ENCODE measurements around the gene GALNT11.

The GALNT11 gene

DNA sequence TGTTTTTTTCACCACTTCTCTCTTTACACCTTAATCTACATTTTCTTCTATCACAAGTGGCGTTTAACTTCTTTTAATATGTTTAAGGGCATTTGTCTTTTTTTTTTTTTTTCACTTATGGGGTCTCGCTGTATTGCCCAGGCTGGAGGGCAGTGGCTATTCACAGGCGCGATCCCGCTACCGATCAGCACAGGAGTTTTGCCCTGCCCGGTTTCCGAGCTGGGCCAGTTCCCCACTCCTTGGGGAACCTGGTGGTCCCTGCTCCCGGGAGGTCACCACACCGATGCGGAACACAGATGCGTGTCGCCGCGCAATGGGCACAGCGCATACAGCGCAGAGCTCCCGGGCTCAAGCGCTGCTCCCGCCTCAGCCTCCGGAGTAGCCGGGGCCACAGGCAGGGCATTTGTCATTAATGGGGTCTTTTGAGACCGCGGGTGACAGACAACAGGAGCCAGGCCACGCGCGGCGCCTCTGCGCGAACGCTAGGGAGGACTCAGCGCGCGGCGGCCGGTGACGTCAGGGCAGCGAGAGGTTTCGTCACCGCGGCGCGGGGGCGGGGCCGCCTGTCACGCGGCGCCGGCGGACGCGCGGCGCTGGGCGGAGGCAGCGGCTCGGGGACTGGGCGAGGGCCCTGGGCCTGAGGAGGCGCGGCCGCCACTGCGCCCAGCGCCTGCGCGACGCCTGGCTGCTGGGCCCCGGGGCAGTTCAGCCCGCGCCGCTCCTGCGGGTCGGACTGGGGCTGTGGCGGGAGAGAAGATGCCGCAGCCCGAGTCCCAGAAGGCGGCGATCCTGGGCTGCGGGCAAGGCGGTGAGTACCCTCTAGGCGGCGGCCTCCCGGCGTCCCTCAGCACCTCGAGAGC, at the start of gene GALNT11:
Gene GALNT11 (plus strand): TSS at position 598 of the 860 bp plus-strand sequence. CDS start 68,554 bp downstream, outside the sequence.
- DNase-seq = peak; percentile 89 to 91
- Mint-ChIP-seq H3K4me3 (peak within 1 kb of the TSS; percentile 87 to 90), H3K27ac (peak within 1 kb of the TSS; percentile 80 to 92), H3K4me1 (peaks cover 44% of the 10 kb centered on the region), H3K27me3 (no peaks in the 10 kb centered on the region), H3K9me3 (peaks cover 0 to 9% of the 10 kb centered on the region in 2 donors)
- peak; percentile 92 for ATAC-seq

DNA sequence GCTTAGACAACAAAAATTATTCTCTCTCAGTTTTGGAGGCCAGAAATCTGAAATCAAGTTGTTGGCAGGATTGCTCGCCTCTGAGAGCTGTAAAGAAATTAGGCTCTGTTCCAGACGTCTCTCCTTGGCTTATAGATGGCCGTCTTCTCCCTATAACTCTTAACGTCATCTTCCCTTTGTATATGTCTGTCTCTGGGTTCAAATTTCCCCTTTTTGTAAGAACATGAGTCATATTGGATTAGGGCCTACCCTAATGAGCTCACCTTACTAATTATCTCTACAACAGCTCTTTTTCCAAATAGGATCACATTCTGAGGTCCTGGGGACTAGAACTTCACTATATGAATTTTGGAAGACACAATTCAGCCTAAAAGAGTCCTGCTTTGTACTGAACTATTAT, 46.9 kb upstream of the GALNT11 start:
- no peak overlapping the region for H3K27ac Mint-ChIP-seq
- H3K27me3 Mint-ChIP-seq = peaks cover 9% of the 10 kb centered on the region
- no peaks in the 10 kb centered on the region for H3K4me1 Mint-ChIP-seq
- no peak overlapping the region for H3K4me3 Mint-ChIP-seq
- ATAC-seq (no peak), DNase-seq (no peak)
- H3K9me3 Mint-ChIP-seq = peaks cover 6% of the 10 kb centered on the region in 2 donors

DNA sequence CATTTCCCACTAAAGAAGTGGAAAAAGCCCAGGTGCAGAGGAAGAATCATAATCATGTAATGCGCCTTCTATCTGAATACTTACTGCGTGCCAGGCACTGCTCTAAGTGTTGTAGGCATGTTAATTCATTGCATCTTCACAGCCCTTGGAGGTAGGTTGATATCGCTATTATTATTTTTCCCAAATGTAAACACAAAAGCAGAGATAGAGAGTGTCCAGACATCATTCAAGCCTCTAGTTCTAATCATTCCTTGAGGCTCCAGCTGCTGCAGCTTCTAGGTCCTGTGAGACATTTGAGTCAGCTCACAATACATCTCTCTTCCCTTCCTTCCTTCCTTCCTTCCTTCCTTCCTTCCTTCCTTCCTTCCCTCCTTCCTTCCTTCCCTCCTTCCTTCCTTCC, 44.3 kb upstream of the GALNT11 start:
- no peak for ATAC-seq
- Mint-ChIP-seq H3K9me3 (no peaks in the 10 kb centered on the region), H3K27me3 (no peaks in the 10 kb centered on the region), H3K4me3 (no peak overlapping the region), H3K4me1 (no peaks in the 10 kb centered on the region), H3K27ac (no peak overlapping the region)
- no peak for DNase-seq

DNA sequence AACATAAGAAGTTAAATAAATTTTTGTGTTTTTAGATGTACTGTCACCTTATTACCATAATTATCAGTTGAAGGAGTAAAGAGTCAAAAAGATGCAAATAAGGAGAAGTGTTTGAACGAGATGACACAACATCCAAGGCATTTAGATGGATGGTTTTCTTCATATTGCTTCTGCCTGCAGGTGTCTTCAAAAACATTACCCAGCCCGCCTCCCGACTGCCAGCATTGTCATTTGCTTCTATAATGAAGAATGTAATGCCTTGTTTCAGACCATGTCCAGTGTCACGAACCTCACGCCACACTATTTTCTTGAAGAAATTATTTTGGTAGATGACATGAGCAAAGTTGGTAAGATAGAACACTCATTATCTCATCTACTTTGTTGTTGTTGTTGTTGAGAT, 42.7 kb upstream of the GALNT11 start:
- no peak for ATAC-seq
- H3K4me1 Mint-ChIP-seq = no peaks in the 10 kb centered on the region
- H3K4me3 Mint-ChIP-seq = no peak overlapping the region

DNA sequence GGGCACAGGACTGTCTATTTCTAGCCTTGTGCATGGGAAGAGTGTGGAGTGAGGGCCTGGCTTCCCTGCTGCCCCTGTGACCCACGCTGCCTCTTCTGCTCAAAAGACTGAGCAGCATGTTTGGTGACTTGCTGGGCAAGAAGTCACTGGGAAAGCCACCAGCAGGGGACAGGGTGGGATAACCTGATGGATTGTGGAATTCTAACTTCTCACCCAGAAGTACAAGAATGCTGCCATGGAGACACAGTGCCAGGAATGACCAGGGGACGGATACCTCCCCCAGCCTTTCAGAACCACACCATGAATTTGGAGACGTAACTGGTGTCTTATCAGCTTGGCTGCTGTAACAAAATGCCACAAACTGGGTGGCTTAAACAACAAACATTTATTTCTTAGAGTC, 40.9 kb upstream of the GALNT11 start:
- Mint-ChIP-seq H3K27ac (no peak overlapping the region), H3K4me1 (no peaks in the 10 kb centered on the region), H3K9me3 (no peaks in the 10 kb centered on the region), H3K27me3 (peaks cover 9% of the 10 kb centered on the region), H3K4me3 (no peak overlapping the region)
- no peak for ATAC-seq
- DNase-seq = no peak

More for the DNA sequence above, 42.7 kb upstream of the GALNT11 start:
- no peak for DNase-seq
- Mint-ChIP-seq H3K9me3 (no peaks in the 10 kb centered on the region), H3K27me3 (peaks cover 7% of the 10 kb centered on the region), H3K27ac (no peak overlapping the region)

DNA sequence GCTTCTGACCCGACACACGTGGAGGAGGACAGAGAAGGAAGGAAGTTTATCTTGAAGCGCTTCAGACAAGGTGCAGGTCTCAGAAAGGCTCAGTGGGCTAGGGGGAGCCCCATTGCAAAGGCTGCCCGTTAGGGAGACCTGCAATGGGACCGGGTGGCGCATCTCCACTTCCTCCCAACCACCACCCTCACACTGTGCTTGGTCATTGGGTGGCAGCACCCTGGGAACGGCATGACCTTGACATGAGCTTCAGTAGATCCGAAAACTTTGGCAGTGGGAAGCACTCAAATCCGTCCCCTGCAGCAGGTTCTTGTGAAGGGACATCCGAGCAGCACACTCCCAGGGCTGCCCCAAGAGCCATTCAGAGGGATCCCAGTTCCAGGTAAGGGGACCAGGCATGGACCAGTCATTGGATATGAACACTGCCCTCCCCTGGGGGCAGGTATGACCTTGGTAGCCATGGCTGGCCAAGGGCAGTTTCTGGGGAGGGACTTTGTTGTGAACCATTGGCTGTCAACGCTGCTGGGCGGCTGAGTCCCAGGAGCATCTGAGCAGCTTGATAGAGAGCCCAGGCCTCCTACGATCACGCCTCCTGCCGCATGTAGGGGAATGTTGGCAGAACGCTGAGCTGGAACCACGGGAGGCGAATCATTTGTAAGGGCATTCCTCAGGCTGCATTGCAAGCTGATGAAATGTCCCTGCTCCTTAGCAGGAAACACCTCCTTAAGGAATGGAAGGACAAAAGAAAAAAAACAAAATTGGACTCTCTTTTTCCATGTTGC, 37.5 kb upstream of the GALNT11 start:
- no peaks in the 10 kb centered on the region for H3K9me3 Mint-ChIP-seq
- peaks cover 10% of the 10 kb centered on the region for H3K4me1 Mint-ChIP-seq
- ATAC-seq = no peak
- DNase-seq = no peak
- no peak overlapping the region for H3K27ac Mint-ChIP-seq
- peaks cover 18% of the 10 kb centered on the region for H3K27me3 Mint-ChIP-seq
- no peak overlapping the region for H3K4me3 Mint-ChIP-seq

DNA sequence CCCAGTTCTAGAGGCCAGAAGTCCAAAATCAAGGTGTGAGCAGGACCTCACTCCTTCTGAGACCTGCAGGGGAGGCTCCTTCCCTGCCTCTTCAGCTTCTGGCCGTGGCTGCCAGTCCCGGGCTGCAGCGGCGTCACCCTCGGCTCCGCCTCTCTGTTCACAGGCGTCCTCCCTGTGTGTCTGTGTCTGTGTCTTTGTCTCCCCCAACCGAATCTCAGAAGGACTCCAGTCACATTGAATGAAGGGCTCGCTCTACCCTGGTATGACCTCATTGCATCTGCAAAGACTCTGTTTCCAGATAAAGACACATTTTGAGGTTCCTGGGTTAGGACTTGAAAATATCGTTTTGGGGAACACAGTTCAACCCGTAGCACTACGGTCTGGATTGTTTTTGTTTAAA, 33.1 kb upstream of the GALNT11 start:
- ATAC-seq (peak; percentile 98), DNase-seq (peak; percentile 45 to 52)
- peaks cover 43% of the 10 kb centered on the region for H3K27me3 Mint-ChIP-seq
- H3K9me3 Mint-ChIP-seq = no peaks in the 10 kb centered on the region
- peaks cover 10% of the 10 kb centered on the region for H3K4me1 Mint-ChIP-seq
- no peak overlapping the region for H3K27ac Mint-ChIP-seq
- peak overlapping the region in 1 of 2 donors; percentile 10 for H3K4me3 Mint-ChIP-seq

DNA sequence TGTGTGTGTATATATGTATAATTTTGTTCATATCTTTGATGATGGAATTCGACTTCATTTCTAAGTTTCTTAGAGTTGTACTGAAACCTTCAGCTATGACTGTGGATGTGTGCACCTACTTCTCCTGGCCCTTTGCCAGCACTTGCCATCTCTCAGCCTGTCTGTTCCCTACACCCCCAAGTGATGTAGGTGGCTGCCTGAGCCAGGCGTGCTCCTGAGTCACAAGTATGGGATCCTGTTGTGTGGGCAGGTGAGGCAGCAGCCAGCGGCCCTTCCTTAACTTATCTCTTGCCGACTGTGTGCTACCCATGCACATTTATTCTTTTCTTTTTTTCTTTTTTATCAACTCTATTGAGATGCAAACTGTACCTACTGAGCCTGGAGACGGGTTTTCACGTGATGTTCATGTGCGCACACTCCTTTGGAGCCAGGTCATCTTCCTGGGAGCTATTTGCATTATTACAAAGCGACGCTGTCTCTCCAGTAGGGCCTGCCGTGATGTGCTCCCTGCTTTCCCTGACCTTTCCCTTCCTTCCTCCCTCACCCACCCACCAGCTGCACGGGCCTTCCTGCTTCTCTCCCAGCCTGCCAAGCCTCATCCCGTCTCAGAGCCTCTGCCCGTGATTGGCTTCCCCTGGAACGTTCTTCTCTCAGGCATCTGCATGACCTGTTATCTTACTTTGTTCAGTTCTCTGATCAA, 31.3 kb upstream of the GALNT11 start:
- no peak overlapping the region for H3K4me3 Mint-ChIP-seq
- H3K4me1 Mint-ChIP-seq = peaks cover 10% of the 10 kb centered on the region
- ATAC-seq = no peak
- H3K27ac Mint-ChIP-seq = peak overlapping the region in 1 of 2 donors; percentile 23
- no peaks in the 10 kb centered on the region for H3K9me3 Mint-ChIP-seq
- no peak for DNase-seq
- H3K27me3 Mint-ChIP-seq = peaks cover 36% of the 10 kb centered on the region

DNA sequence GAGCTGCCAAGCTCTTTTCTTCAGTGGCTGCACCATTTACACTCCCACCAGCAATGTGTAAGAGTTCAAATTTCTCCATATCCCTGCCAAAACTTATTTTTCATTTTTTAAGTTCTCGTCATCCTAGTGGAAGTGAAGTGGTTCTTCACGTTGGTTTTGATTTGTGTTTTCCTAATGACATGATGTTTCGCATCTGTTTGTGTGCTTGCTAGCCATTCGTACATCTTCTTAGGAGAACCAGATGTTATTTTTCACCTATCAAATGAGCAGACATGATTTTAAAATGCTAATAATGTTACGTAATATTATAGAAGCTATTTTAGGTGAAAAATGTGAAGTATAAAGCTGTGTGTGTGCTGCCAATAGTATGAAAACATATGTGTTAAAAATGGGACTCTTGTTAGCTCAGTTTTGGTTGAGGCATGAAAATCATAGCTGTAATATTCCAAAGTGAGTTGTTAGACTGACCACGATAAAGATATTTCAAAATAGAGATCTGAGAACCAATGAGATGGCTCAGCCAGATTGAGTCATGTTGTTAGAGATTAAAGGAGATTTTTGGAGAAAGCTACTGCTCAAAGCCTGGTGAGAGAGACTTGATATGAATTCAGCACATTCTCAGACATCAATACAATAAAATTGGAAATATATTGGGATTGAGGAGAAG, 25.9 kb upstream of the GALNT11 start:
- Mint-ChIP-seq H3K9me3 (no peaks in the 10 kb centered on the region), H3K4me3 (no peak overlapping the region), H3K4me1 (no peaks in the 10 kb centered on the region), H3K27me3 (peaks cover 36% of the 10 kb centered on the region), H3K27ac (no peak overlapping the region)
- DNase-seq (no peak), ATAC-seq (no peak)

DNA sequence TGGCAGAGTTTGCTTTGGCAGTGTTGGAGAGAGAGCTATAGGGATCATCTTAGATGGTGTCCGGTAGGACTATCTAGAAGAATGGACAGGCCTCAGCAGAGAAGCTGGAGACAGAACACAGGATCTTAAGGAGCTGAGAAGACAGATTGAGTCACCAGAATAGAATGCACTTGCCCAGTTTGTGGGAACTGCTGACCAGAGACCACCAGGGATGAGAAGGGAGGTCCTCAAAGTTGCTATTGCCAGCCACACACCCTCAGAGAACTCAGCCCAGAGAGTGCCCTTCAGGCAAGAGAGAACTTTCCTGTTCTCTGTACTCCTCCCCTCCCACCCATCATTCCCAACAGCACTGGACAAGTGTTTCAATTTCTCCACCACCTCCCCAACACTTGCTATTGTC, 25.3 kb upstream of the GALNT11 start:
- ATAC-seq = no peak
- no peaks in the 10 kb centered on the region for H3K9me3 Mint-ChIP-seq
- no peak overlapping the region for H3K4me3 Mint-ChIP-seq
- no peak for DNase-seq
- H3K4me1 Mint-ChIP-seq = no peaks in the 10 kb centered on the region
- peaks cover 29% of the 10 kb centered on the region for H3K27me3 Mint-ChIP-seq
- H3K27ac Mint-ChIP-seq = no peak overlapping the region

DNA sequence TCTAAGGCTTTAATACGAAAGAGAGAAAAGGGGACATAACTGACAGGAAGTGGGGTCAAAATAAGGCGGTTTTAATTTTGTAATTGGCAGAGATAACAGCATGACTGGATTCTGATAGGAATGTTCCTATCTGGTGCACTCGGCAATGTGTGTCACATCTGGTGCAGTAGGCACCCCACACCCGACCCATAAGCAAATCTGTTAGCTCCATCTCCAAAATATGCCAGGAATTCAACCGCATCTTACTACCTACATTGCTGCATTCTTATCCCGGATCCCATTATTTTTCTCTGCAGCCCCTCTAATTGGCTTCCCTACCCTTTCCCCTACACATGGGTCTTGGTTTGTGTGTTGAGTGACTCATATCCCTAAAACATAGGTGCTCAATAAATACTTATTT, 19.1 kb upstream of the GALNT11 start:
- Mint-ChIP-seq H3K4me3 (no peak overlapping the region), H3K27ac (no peak overlapping the region), H3K27me3 (peaks cover 9% of the 10 kb centered on the region), H3K4me1 (no peaks in the 10 kb centered on the region), H3K9me3 (no peaks in the 10 kb centered on the region)
- ATAC-seq = no peak
- no peak for DNase-seq

DNA sequence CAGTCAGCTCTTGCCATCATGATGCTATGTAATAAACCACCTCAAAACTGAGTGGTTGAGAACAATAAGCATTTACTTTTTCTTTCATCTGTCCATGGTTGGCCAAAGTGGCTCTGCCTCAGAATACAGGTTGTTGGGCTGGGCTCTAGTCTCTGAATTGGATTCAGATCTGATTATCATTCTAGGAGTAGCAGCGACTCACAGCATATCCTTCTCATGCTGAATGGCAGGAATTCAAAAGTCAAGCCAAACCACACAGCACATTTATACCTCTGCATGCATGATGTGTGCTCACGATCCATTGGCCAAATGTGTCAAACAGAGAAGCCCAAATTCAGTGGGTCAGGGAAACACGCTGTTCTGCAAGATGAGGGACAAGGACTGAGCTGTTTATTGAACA, 13.6 kb upstream of the GALNT11 start:
- ATAC-seq = no peak
- Mint-ChIP-seq H3K27me3 (no peaks in the 10 kb centered on the region), H3K4me3 (no peak overlapping the region), H3K4me1 (no peaks in the 10 kb centered on the region), H3K27ac (no peak overlapping the region), H3K9me3 (peaks cover 0 to 6% of the 10 kb centered on the region in 2 donors)
- DNase-seq = no peak

DNA sequence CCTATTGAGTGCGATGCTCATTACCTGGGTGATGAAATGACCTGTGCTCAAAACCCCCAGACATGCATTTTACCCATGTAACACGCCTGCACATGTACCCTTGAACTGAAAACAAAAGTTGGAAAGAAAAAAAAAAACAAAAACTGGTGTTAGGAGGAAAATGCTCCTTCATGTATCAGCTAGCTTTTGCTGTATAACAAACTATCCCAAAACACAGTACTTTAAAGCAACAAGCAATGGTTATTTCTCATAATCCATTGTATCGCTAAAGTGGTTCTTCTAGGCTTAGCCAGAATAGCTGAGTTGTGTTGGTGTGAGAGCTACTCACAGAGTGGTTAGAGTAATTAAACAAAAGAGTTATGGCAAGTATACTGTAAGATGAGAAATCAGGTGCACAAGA, 12.2 kb upstream of the GALNT11 start:
- Mint-ChIP-seq H3K4me1 (no peaks in the 10 kb centered on the region), H3K4me3 (no peak overlapping the region), H3K9me3 (peaks cover 0 to 6% of the 10 kb centered on the region in 2 donors), H3K27ac (no peak overlapping the region), H3K27me3 (no peaks in the 10 kb centered on the region)
- ATAC-seq = no peak
- DNase-seq = no peak

DNA sequence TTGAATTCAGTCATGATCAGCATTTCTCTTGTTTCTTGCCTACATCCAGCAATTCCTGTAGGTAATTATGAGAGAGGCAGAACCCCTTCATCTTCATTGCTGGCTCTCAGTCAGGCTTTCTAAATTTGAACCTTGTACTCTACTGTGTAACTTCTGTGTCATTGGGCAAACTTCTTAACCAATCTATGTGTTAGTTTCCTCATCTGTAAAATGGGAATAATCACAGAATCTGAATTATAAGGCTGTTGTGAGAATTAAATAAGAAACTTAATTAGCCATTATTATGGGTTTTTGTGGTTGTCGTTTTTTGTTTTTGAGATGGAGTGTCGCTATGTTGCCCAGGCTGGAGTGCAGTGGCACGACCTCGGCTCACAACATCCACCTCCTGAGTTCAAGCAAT, 11.5 kb upstream of the GALNT11 start:
- Mint-ChIP-seq H3K27me3 (no peaks in the 10 kb centered on the region), H3K4me1 (no peaks in the 10 kb centered on the region), H3K27ac (no peak overlapping the region), H3K9me3 (peaks cover 0 to 6% of the 10 kb centered on the region in 2 donors), H3K4me3 (no peak overlapping the region)
- DNase-seq (no peak), ATAC-seq (no peak)

DNA sequence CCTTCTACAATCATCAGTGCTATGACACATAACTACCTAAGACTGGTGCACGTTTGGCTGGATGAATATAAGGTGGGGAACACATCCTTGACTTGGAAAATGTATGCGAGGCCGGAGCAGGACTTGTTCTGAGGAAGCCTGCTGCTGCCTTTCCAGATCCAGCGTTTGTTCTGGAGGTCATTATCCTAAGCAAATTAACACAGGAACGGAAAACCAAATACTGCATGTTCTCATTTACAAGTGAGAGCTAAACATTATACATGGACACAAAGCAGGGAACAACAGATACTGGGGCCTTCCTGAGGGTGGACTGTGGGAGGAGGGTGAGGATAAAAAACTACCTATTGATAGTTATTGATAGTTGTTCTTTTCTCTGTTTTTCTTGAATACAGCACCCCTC, 10.8 kb upstream of the GALNT11 start:
- no peak overlapping the region for H3K4me3 Mint-ChIP-seq
- H3K4me1 Mint-ChIP-seq = no peaks in the 10 kb centered on the region
- no peak for ATAC-seq
- no peak overlapping the region for H3K27ac Mint-ChIP-seq
- H3K27me3 Mint-ChIP-seq = no peaks in the 10 kb centered on the region
- no peak for DNase-seq
- H3K9me3 Mint-ChIP-seq = peaks cover 0 to 6% of the 10 kb centered on the region in 2 donors

Measured in stimulated activated naive CD8-positive, alpha-beta T cell treated with anti-CD3 and anti-CD28 coated beads, Interleukin-15, amount 100 ng/mL, for 72 hours (primary cell).